ENCODE results near the gene MEF2A.

GRCh38 chr15:99703603-99704443 is 138.0 kb downstream of the MEF2A start:
- TF ChIP-seq BMI1 (IDR thresholded peaks at IDR 0.05; ENCODE audit: borderline replicate concordance) (no peak), POLR2AphosphoS2 (IDR thresholded peaks at IDR 0.05; ENCODE audit: low read depth, low read length) (no peak), IKZF1 (conservative IDR thresholded peaks at IDR 0.05) (peak; percentile 57), BCL11A (IDR thresholded peaks at IDR 0.05; ENCODE audit: low read depth, low read length) (peak; percentile 30; the same call in 1 of the 2 replicates), TCF7 (IDR thresholded peaks at IDR 0.05; ENCODE audit: borderline replicate concordance) (no peak)
- TF ChIP-seq, protein P1, sequence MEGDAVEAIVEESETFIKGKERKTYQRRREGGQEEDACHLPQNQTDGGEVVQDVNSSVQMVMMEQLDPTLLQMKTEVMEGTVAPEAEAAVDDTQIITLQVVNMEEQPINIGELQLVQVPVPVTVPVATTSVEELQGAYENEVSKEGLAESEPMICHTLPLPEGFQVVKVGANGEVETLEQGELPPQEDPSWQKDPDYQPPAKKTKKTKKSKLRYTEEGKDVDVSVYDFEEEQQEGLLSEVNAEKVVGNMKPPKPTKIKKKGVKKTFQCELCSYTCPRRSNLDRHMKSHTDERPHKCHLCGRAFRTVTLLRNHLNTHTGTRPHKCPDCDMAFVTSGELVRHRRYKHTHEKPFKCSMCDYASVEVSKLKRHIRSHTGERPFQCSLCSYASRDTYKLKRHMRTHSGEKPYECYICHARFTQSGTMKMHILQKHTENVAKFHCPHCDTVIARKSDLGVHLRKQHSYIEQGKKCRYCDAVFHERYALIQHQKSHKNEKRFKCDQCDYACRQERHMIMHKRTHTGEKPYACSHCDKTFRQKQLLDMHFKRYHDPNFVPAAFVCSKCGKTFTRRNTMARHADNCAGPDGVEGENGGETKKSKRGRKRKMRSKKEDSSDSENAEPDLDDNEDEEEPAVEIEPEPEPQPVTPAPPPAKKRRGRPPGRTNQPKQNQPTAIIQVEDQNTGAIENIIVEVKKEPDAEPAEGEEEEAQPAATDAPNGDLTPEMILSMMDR (IDR thresholded peaks at IDR 0.05 in 2 of 3, conservative IDR thresholded peaks at IDR 0.05 in 1 of 3; ENCODE audit: control insufficient read depth in 2 of 3, extremely low read depth in 1 of 3, insufficient read depth in 1 of 3, low read depth in 3 of 3, low read length in 3 of 3) = peak in 2 of 3 experiments; percentile 24 to 26; a peak in 3 of 6 replicates
